HG02870 (cell line): ENCODE data around the gene HOXB1.
"Not testable (repeated sequence)": the region's sequence is repeated elsewhere in the genome, so short reads cannot be mapped to it uniquely, and the experiment has no call there.

Experiments used
- ATAC-seq: cut with Tn5 transposase; IDR thresholded peaks from one replicate; pipeline ENCODE4 v1.9.1; 2021; ENCODE audit warnings: mild to moderate bottlenecking, moderate library complexity; ENCODE audit not compliant: unreplicated experiment

The HOXB1 gene

GRCh38 chr17:48544349-48545021, 13.7 kb upstream of the HOXB1 start:
- no peak for ATAC-seq

- ATAC-seq, result no peak
Observed at GRCh38 chr17:48543854-48544348, 13.1 kb upstream of the HOXB1 start.

- no peak for ATAC-seq
Observed at GRCh38 chr17:48543107-48543853, 12.5 kb upstream of the HOXB1 start.

- no peak for ATAC-seq
Observed at GRCh38 chr17:48542698-48543106, 11.9 kb upstream of the HOXB1 start.

GRCh38 chr17:48542114-48542656, 11.4 kb upstream of the HOXB1 start:
- no peak for ATAC-seq

DNA sequence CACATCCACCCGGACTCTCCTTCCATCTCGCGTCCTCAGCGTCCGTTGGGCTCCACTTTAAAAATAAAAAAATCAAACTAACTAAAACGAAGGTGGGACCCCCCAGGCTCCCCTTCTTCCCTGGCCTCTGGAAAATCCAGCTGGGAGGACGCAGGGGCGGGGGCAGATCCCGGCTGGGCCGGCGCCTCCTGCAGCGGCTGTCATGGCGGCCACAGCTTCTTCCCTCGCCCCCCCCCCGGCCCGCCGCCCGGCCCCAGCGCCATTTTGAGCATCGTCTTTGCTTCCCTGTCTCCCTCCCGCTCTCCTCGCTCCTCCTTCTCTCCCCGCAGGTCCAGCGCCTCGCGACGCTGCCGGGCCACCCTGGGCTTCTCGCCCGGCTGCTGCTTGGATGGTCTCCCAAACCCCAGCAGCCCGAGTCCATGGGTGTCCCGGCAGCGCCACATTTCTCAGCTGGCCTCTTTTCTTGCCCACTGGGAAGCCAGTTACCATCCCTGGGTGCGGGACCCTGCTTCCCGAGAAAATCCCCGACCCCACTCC, 10.8 kb upstream of the HOXB1 start:
- no peak for ATAC-seq

DNA sequence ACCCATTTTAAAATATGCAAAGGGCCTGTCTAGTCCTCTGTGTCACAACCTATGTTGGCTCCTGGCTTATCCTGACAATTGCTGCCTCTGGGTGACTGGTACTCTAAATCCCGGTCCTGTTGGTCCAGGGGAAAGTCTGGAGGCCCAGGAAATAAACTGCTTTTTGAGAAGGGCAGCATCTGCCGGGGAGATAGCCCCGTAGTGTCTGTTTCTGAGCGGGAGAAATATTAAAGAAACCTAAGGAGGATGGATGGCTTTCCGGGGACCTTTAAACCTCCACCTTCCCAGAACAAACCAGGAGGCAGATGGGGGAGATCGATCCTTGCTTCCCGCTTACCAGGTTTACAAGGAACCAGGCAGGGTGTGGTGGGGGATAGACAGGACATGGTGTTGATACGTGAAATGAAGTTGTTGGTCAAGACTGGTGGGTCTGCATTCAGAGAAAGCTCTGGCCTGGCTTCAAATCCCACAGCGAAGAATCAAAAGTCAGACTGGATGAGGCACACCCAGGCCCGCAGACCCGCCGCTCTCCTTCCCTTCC, 10.3 kb upstream of the HOXB1 start:
- no peak for ATAC-seq

DNA sequence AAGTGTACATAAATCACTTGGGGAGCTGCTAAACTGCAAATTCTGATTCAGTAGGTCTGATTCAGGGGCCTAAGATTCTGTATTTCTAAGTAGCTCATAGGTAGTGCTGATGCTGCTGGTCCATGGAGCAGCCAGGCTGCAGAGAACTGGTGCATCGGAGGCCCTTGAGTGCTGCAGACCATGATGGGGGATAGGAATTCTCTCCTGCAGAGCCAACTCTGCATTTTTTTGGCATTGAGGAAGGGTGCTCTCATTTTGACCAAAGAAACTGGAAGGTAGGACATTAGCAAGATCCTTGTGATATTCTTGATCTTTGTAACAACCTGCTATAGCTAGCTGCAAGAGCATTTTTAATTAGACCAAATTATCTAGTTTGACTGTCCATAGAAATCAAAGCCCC, 9.4 kb upstream of the HOXB1 start:
- no peak for ATAC-seq

GRCh38 chr17:48539177-48539576, 8.4 kb upstream of the HOXB1 start:
- ATAC-seq, result no peak

DNA sequence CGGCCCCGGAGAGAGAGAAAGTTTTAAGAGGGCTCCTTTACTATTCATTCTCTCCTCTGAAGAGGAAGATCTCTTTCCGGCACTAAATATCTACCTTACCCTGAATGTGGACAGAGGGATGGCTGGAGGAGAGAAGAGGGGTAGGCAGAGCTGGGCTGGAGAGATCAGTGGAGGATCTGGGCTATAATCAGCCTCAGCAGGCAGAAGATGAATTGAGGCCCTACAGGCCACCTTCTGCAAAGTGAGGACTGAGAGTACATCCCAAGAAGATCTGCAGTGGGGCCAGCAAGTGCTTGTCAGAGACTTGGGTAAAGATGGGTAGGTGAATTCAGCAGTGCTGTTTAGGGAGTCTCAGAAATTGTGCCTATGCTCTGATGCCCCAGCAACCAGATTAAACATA, 6.5 kb upstream of the HOXB1 start:
- no peak for ATAC-seq

GRCh38 chr17:48535793-48536559, 5.2 kb upstream of the HOXB1 start:
- ATAC-seq, result not testable (repeated sequence)

DNA sequence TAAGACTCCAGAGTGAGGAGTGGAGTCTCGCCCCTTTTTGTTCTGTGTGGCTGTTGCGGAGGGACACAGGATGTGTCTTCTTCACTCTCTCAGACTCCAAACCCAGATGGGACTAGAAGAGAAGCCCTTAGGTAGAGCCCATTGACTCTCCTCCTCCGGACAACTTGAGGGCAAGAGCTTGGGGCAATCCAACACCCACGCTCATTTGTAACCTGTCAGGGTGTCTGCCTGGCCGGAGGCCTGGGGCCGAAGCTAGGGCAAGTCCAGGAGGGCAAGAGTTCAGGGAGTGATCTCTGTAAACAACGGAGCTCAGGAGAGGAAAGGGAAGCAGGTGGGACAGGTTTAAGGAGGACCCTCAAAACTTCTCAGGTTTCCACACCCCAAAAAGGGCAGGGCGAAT, 1.4 kb upstream of the HOXB1 start:
- ATAC-seq, result no peak

DNA sequence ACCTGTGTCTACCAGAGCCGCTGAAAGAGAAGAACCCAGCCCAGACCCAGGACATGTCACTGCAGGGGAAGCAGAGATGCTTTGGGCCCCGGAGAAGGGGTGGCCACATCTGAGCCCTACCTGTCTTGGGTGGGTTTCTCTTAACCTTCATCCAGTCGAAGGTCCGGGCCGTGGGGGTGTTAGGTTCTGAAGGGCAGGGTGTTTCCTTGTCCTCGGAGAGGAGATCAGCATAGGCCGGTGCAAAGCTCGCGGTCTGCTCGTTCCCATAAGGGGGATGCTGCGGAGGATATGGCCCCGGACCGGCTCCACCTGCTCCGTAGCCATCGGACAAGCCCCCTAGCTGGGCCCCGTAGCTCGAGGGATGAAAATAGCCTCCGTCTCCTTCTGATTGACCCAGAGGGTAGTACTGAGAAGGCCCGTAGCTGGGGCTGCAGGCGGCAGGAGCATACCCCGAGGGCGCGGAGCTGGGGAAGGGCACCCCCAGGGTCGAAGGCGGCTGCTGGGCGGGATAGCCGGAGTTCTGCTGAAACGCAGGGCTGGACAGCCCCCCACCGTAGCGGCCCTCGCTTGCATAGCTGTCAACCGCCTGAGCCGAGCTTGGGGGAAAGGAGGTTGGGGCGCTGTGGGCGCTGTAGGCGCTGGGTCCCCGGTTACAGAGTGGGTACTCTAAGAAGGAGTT, 464 bp downstream of the HOXB1 start:
- ATAC-seq, result no peak

DNA sequence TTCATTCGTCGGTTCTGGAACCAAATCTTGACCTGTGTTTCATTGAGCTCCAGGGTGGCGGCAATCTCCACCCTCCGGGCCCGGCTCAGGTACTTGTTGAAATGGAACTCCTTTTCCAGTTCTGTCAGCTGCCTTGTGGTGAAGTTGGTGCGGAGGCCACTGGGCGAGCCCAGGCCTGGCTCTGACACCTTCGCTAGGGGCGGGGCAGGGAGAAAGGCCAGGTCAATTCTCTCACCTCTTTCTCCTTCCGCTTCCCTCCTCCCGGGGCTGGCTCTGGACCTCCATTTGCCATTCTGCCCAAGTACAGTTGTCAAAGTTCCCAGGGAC, 1.2 kb downstream of the HOXB1 start:
- no peak for ATAC-seq

GRCh38 chr17:48528936-48529682, 1.7 kb downstream of the HOXB1 start:
- ATAC-seq, result no peak

DNA sequence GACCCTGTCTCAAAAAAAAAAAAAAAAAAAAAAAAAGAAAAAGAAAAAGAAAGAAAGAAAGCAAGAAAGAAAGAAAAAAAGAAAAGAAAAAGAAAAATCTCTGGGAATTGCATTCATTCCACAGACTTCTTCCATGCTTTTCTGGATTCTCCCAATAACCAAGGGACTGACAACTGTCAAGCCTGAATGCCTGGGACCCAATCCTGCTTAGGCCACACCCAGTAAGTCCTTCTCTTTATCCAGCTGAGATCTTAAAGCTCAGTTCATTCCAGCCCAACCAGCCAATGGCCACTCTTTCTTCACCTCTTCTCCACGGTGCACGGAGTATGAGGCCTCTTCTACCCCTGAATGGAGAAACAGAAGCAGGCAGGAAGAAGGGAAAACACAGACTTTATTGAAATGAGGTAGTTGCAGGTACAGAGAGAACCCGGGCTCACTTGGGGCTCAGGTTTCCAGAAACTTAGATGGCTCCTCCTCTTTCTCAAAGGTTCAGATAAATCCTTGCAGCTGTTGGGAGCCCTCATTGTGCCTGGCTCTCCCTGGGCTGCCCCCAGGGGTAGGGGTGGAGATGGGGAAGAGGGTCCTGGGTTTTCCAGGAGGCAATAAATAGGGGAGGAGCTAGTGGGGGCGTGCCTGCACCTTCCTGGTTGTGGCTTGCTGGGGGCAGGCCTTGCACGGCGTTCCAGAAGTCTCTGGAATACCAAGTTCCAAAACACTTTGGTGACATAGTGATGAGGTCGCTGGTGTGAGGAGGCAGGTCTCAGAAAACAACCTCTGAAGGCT, 2.5 kb downstream of the HOXB1 start:
- ATAC-seq, result no peak

- no peak for ATAC-seq
Observed at GRCh38 chr17:48527547-48527932, 3.3 kb downstream of the HOXB1 start.

- no peak for ATAC-seq
Observed at GRCh38 chr17:48526608-48527546, 3.9 kb downstream of the HOXB1 start.
